ENCODE data around the gene MAPRE2. TPM values are rescaled to one million over a fixed set of nuclear protein-coding genes. Genes with fewer than 3 reads are reported as not detected.
A peak's percentile ranks its signal among the peaks of the same experiment; 100 is the strongest.

The MAPRE2 gene
- total RNA-seq, 1 experiment from 2014 or later, result 16.4 TPM

- POLR2A ChIA-PET (ENCODE audit: low non-redundant PET), result no interaction called here
- no peaks in the 10 kb centered on the region for H3K4me1 ChIP-seq (ENCODE audit: insufficient read depth, low read length, poor library complexity, severe bottlenecking)
- CTCF ChIA-PET, result no interaction called here
- H3K36me3 ChIP-seq (ENCODE audit: insufficient read depth, low read length, poor library complexity, severe bottlenecking), result no peaks in the 10 kb centered on the region
- peak; percentile 23 for DNase-seq (ENCODE audit: low spot score)
- intact Hi-C loops (cut with micrococcal nuclease; ENCODE audit: unreplicated experiment), result no loop called here
- no TSS peak for BruUV-seq (replicated peaks)
- no peak overlapping the region for H3K27ac ChIP-seq (ENCODE audit: low read depth, low read length, poor library complexity, severe bottlenecking)
- TF ChIP-seq EZH2 (IDR thresholded peaks at IDR 0.05; ENCODE audit: borderline replicate concordance, low read depth, low read length, poor library complexity, severe bottlenecking), result no peak
- TF ChIP-seq, protein P1, sequence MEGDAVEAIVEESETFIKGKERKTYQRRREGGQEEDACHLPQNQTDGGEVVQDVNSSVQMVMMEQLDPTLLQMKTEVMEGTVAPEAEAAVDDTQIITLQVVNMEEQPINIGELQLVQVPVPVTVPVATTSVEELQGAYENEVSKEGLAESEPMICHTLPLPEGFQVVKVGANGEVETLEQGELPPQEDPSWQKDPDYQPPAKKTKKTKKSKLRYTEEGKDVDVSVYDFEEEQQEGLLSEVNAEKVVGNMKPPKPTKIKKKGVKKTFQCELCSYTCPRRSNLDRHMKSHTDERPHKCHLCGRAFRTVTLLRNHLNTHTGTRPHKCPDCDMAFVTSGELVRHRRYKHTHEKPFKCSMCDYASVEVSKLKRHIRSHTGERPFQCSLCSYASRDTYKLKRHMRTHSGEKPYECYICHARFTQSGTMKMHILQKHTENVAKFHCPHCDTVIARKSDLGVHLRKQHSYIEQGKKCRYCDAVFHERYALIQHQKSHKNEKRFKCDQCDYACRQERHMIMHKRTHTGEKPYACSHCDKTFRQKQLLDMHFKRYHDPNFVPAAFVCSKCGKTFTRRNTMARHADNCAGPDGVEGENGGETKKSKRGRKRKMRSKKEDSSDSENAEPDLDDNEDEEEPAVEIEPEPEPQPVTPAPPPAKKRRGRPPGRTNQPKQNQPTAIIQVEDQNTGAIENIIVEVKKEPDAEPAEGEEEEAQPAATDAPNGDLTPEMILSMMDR (conservative IDR thresholded peaks at IDR 0.05; ENCODE audit: low read depth, low read length), result peak; percentile 34; the same call in 1 of the 2 replicates
- H3K27me3 ChIP-seq (replicated peaks; ENCODE audit: insufficient read depth, low read depth, low read length, poor library complexity), result no peaks in the 10 kb centered on the region
- H3K4me3 ChIP-seq (ENCODE audit: low read depth, low read length, poor library complexity, severe bottlenecking), result no peak overlapping the region
- H3K9me3 ChIP-seq (ENCODE audit: low read depth, low read length, poor library complexity, severe bottlenecking), result no peaks in the 10 kb centered on the region
Observed at GRCh38 chr18:35122586-35123224, 81.5 kb downstream of the MAPRE2 start.

GRCh38 chr18:35123811-35124210, 82.6 kb downstream of the MAPRE2 start:
- POLR2A ChIA-PET (ENCODE audit: low non-redundant PET), result no interaction called here
- Histone ChIP-seq H3K27ac (ENCODE audit: low read depth, low read length, poor library complexity, severe bottlenecking) (no peak overlapping the region), H3K36me3 (ENCODE audit: insufficient read depth, low read length, poor library complexity, severe bottlenecking) (no peaks in the 10 kb centered on the region), H3K27me3 (replicated peaks; ENCODE audit: insufficient read depth, low read depth, low read length, poor library complexity) (no peaks in the 10 kb centered on the region), H3K4me1 (ENCODE audit: insufficient read depth, low read length, poor library complexity, severe bottlenecking) (no peaks in the 10 kb centered on the region), H3K4me3 (ENCODE audit: low read depth, low read length, poor library complexity, severe bottlenecking) (no peak overlapping the region), H3K9me3 (ENCODE audit: low read depth, low read length, poor library complexity, severe bottlenecking) (no peaks in the 10 kb centered on the region)
- TF ChIP-seq EZH2 (IDR thresholded peaks at IDR 0.05; ENCODE audit: borderline replicate concordance, low read depth, low read length, poor library complexity, severe bottlenecking), result no peak
- TF ChIP-seq, protein P1 (conservative IDR thresholded peaks at IDR 0.05; ENCODE audit: low read depth, low read length), result no peak
- no TSS peak for BruUV-seq (replicated peaks)
- intact Hi-C loops (cut with micrococcal nuclease; ENCODE audit: unreplicated experiment), result no loop called here
- no peak for DNase-seq (ENCODE audit: low spot score)
- CTCF ChIA-PET, result no interaction called here

DNA sequence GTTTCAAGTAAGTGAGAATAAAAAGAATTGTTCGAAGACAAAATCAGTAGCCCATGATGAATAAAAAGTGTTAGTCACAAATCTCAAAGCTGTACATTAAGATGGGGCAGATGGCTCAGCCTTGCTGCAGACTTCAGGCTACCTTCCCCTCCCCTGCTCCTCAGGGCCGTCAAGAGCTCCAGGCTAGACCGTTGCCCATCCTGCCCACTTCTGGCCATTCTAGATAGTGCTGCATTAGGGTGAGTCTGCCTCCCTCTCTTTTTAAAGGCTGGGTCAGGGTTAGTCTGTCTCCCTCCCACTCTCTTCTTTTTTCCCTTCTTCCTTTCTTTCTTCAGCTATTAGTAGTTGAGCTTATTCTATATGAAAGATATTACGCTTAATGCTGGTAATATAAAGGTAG, 86.0 kb downstream of the MAPRE2 start:
- DNase-seq (ENCODE audit: low spot score), result peak; percentile 5
- no peak for TF ChIP-seq EZH2 (IDR thresholded peaks at IDR 0.05; ENCODE audit: borderline replicate concordance, low read depth, low read length, poor library complexity, severe bottlenecking)
- TF ChIP-seq, protein P1 (conservative IDR thresholded peaks at IDR 0.05; ENCODE audit: low read depth, low read length), result 0 out of 2 replicates have a peak, but pooled peaks have one; percentile 9
- no peaks in the 10 kb centered on the region for H3K27me3 ChIP-seq (replicated peaks; ENCODE audit: insufficient read depth, low read depth, low read length, poor library complexity)
- H3K36me3 ChIP-seq (ENCODE audit: insufficient read depth, low read length, poor library complexity, severe bottlenecking), result no peaks in the 10 kb centered on the region
- no peak overlapping the region for H3K27ac ChIP-seq (ENCODE audit: low read depth, low read length, poor library complexity, severe bottlenecking)
- POLR2A ChIA-PET (ENCODE audit: low non-redundant PET), result no interaction called here
- H3K4me1 ChIP-seq (ENCODE audit: insufficient read depth, low read length, poor library complexity, severe bottlenecking), result no peaks in the 10 kb centered on the region
- BruUV-seq (replicated peaks), result no TSS peak
- intact Hi-C loops (cut with micrococcal nuclease; ENCODE audit: unreplicated experiment), result no loop called here
- no peaks in the 10 kb centered on the region for H3K9me3 ChIP-seq (ENCODE audit: low read depth, low read length, poor library complexity, severe bottlenecking)
- H3K4me3 ChIP-seq (ENCODE audit: low read depth, low read length, poor library complexity, severe bottlenecking), result no peak overlapping the region
- CTCF ChIA-PET, result interaction anchor here (0.6 kb wide), 1 partner anchor 1260 kb away, joined by 3 read pairs; no protein-coding TSS in a partner anchor
